Activated naive CD4-positive, alpha-beta T cell treated with anti-CD3 and anti-CD28 coated beads, Interleukin-2, amount 50 U/mL, for 24 hours (primary cell): ENCODE results near the gene RAB3GAP1.

Experiments used
- H3K27ac Mint-ChIP-seq: one replicate; pipeline ENCODE4 v1.8.0; 2021; ENCODE audit warnings: mild to moderate bottlenecking, mixed read lengths
- H3K27me3 Mint-ChIP-seq: one replicate; pipeline ENCODE4 v1.8.0; 2021; ENCODE audit warnings: mixed read lengths
- H3K36me3 Mint-ChIP-seq: one replicate; pipeline ENCODE4 v1.8.0; 2021; ENCODE audit warnings: mixed read lengths
- H3K4me1 Mint-ChIP-seq: one replicate; pipeline ENCODE4 v1.8.0; 2021; ENCODE audit warnings: mixed read lengths
- H3K4me3 Mint-ChIP-seq: one replicate; pipeline ENCODE4 v1.8.0; 2021; ENCODE audit warnings: mild to moderate bottlenecking, mixed read lengths
- H3K9me3 Mint-ChIP-seq: one replicate; pipeline ENCODE4 v1.8.0; 2021; ENCODE audit warnings: mixed read lengths

The RAB3GAP1 gene

DNA sequence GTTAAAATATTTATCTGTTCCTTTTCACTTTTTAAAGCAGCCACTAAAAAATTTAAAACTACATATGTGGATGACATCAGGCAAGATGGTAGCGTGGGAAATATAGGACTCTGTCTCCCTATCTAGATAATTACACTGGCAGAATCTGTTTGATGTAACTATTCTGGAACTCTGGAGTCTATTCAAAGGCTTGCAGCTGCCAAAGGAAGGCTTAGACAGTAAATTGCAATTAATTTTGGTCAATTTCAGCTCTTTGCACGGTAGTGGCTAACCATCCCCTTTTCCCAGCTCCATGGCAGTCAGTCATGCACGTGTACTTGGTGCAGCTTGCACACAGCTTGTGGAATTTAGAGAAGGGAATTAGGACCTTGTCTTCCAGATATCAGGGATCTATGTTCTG lies 135.2 kb downstream of the RAB3GAP1 start:
- Mint-ChIP-seq H3K9me3 (peaks cover 9% of the 10 kb centered on the region), H3K4me3 (no peak overlapping the region), H3K4me1 (no peaks in the 10 kb centered on the region), H3K36me3 (peaks cover 14% of the 10 kb centered on the region), H3K27me3 (no peaks in the 10 kb centered on the region), H3K27ac (no peak overlapping the region)

DNA sequence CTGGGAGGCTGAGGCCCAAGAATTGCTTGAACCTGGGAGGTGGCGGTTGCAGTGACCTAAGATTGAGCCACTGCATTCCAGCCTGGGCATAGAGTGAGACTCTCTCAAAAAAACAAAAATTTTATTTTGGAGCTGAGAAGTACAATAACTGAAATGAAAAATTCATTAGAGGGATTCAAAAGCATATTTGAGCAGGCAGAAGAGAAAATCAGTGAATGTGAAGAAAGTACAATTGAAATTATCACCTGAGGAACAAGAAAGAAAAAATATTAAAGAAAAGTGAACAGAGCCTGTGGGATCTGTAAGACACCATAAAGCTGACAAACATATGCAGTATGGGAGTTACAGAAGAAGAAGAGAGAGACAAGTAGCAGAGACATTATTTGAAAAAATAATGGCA lies 137.1 kb downstream of the RAB3GAP1 start:
- no peak overlapping the region for H3K4me3 Mint-ChIP-seq
- no peak overlapping the region for H3K27ac Mint-ChIP-seq
- no peaks in the 10 kb centered on the region for H3K4me1 Mint-ChIP-seq
- peaks cover 16% of the 10 kb centered on the region for H3K9me3 Mint-ChIP-seq
- H3K36me3 Mint-ChIP-seq, result peaks cover 18% of the 10 kb centered on the region
- H3K27me3 Mint-ChIP-seq, result no peaks in the 10 kb centered on the region

DNA sequence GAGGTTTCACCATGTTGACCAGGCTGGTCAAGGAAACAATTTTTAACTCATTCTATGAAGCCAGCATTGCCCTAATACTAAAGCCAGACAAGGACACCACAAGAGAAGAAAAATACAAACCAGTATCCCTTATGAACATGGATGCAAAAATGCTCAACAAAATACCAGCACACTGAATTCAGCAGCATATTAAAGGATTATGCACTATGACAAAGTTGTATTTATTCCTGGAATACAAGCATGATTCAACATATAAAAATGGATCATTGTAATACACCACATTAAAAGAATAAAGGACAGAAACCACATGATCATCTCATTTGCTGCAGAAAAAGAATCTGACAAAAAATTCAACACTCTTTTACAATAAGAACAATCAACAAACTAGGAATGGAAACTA lies 138.7 kb downstream of the RAB3GAP1 start:
- Mint-ChIP-seq H3K27ac (no peak overlapping the region), H3K4me3 (no peak overlapping the region), H3K27me3 (no peaks in the 10 kb centered on the region), H3K4me1 (no peaks in the 10 kb centered on the region), H3K9me3 (peaks cover 16% of the 10 kb centered on the region), H3K36me3 (peaks cover 18% of the 10 kb centered on the region)

DNA sequence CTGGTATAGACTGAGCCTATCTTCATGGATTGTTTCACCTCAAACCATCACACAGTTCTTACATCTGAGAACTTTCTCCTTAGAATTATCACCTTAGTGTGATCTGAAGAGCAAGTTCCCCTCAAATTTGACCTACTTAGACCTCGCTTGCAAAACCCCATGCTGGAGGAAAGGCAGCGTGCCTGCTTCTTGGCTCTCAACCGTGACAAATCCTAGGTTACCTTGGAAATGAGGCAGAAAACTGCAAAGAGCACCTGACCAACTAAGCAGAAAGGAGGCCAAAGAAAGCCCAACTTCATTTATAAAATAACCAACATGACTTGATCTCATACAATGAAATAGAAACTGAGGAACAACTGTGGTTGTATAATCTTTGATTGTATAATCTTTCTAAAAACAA lies 146.4 kb downstream of the RAB3GAP1 start:
- H3K27ac Mint-ChIP-seq, result no peak overlapping the region
- no peak overlapping the region for H3K4me3 Mint-ChIP-seq
- no peaks in the 10 kb centered on the region for H3K4me1 Mint-ChIP-seq
- no peaks in the 10 kb centered on the region for H3K9me3 Mint-ChIP-seq
- peaks cover 5% of the 10 kb centered on the region for H3K36me3 Mint-ChIP-seq
- H3K27me3 Mint-ChIP-seq, result no peaks in the 10 kb centered on the region

DNA sequence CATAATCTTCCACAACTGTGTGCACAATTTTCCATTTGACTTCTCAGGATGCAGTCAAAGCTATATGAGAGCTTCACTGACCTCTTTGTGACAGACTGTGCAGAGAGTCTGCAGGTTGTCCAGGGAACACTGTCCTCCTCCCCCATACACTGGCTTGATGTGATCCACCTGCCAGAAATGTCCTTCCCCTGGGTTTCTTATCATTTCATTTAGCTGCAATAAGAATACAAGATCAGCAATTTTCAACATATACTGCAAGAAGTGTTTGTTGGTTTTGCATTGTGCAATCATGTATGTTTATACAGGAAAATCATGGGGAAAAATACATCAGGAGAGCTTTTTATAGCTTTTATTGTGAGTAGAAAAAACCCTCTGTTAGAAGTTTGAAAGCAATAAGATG lies 150.7 kb downstream of the RAB3GAP1 start:
- Mint-ChIP-seq H3K4me1 (no peaks in the 10 kb centered on the region), H3K36me3 (peaks cover 6% of the 10 kb centered on the region), H3K27me3 (no peaks in the 10 kb centered on the region), H3K4me3 (no peak overlapping the region), H3K9me3 (no peaks in the 10 kb centered on the region), H3K27ac (peak overlapping the region; percentile 55)

DNA sequence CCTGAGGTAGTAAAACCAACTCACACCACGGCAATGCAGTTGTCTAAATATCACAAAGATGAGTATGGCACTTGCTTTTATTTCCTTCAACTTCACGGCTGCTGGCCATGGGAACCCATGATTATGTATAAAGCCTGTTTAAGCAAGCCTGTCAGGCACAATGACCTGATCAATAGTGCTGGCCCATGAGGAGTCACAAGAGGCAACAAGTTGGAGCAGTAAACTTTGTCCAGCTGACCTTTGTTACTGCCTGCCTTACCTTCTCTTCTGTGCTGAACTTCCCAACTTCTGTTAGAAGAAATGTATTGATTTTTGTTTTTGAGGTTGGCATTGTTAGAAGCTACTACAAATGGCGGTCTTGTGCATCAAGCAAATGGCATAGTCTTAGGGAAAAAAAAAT lies 151.9 kb downstream of the RAB3GAP1 start:
- no peaks in the 10 kb centered on the region for H3K27me3 Mint-ChIP-seq
- H3K27ac Mint-ChIP-seq, result no peak overlapping the region
- H3K4me3 Mint-ChIP-seq, result no peak overlapping the region
- peaks cover 6% of the 10 kb centered on the region for H3K36me3 Mint-ChIP-seq
- H3K4me1 Mint-ChIP-seq, result no peaks in the 10 kb centered on the region
- H3K9me3 Mint-ChIP-seq, result no peaks in the 10 kb centered on the region

DNA sequence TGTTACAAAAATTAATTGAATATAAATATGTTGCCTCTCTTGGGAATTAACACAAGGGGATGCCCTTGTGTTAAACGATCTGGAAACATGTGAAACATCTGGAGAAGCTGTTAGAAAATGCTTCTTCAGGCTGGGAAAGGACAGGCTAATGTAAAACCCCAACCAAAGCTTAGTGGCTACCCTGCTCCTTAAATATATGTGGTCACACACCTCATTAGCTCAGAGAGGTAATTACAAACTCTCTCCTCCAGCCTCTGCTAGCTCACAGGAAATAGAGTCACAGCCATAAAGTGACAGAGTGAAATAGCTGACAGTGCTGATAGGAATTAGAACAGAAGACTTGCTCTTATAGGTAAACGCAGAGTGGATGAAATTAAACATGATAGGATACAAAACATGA lies 155.9 kb downstream of the RAB3GAP1 start:
- H3K9me3 Mint-ChIP-seq, result no peaks in the 10 kb centered on the region
- H3K27me3 Mint-ChIP-seq, result no peaks in the 10 kb centered on the region
- no peak overlapping the region for H3K4me3 Mint-ChIP-seq
- no peaks in the 10 kb centered on the region for H3K4me1 Mint-ChIP-seq
- H3K36me3 Mint-ChIP-seq, result peaks cover 1% of the 10 kb centered on the region
- no peak overlapping the region for H3K27ac Mint-ChIP-seq

DNA sequence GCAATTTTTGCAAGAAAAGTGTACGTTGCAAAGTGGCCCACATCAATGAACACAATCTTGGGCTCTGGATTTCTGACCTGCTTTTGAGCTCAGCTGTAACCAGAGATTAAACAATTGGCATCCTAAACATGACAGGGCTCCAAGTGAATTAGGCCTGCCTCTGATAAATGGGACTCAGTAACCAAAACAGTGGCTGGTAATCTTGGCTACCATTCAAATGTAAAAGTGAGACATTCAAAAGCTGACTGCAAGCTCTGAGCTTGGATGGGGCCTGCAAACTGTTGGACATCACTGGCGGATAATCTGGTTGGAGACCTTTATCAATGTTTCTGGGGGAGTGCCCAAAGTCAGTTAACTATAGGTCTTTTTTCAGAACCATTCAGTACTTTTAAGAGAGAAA lies 160.7 kb downstream of the RAB3GAP1 start:
- H3K4me3 Mint-ChIP-seq, result no peak overlapping the region
- no peaks in the 10 kb centered on the region for H3K27me3 Mint-ChIP-seq
- H3K27ac Mint-ChIP-seq, result no peak overlapping the region
- peaks cover 5% of the 10 kb centered on the region for H3K36me3 Mint-ChIP-seq
- no peaks in the 10 kb centered on the region for H3K4me1 Mint-ChIP-seq
- no peaks in the 10 kb centered on the region for H3K9me3 Mint-ChIP-seq

DNA sequence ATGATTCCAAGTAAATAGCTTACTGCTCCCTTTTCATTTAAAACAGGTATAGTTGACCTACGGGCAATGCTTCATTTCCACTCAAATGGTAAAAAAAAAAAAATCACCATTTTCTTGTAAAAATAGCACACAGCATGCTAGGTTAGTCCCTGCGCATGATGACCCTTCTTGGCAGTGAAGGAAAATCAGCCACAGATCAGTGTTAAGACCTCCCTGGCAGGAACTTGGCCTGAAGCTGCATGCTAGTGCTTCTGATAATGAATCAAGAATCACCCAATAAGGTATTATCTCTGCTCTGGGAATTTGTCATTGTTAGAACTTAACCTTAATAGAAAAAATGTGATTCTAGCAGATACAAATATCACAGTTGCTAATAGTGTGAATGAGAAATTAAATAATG lies 166.3 kb downstream of the RAB3GAP1 start:
- peaks cover 8% of the 10 kb centered on the region for H3K36me3 Mint-ChIP-seq
- no peaks in the 10 kb centered on the region for H3K4me1 Mint-ChIP-seq
- H3K27me3 Mint-ChIP-seq, result no peaks in the 10 kb centered on the region
- H3K27ac Mint-ChIP-seq, result no peak overlapping the region
- no peak overlapping the region for H3K4me3 Mint-ChIP-seq
- no peaks in the 10 kb centered on the region for H3K9me3 Mint-ChIP-seq

DNA sequence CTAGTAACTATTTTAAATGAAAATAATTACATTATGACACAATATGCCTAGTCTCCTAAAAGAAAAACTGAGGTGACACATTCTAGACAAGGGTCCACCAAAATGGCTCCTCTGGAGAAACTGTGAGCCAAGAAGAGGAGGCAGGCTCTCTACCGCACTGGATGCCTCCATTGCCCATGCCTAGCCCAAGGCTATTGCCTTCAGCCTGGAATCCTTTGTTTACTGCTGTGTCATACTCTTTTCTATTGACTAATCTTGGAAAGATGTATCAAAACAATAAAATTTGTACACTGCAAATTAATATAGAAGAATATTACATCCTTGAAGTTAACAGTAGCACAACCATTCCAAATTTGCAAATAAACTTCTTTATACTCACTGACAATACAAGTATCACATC lies 167.1 kb downstream of the RAB3GAP1 start:
- peaks cover 8% of the 10 kb centered on the region for H3K36me3 Mint-ChIP-seq
- no peaks in the 10 kb centered on the region for H3K9me3 Mint-ChIP-seq
- no peak overlapping the region for H3K4me3 Mint-ChIP-seq
- no peaks in the 10 kb centered on the region for H3K4me1 Mint-ChIP-seq
- H3K27me3 Mint-ChIP-seq, result no peaks in the 10 kb centered on the region
- no peak overlapping the region for H3K27ac Mint-ChIP-seq
